Measurements from ENCODE around the gene PRKCA.
A peak's percentile ranks its signal among the peaks of the same experiment; 100 is the strongest.

The PRKCA gene

DNA sequence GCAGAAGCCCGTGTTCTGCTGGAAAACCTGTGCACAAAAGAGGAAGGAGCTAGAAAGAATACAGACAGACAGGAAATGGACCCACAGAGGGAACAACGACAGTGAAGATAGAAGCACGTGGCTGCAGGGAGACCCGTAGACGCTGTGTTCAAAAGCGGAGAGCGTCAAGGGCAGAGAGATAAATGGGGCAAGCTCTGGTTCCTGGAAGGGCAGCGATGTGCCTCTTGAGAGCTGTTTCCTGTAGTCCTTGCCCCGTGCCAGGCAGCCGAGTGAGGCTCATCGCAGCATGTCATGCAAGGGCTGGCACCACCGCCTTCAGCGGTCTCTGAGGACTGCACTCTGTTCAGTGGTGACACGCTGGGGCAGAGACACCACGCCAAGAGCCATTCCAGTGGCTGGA lies 488.9 kb downstream of the PRKCA start:
- peak; percentile 34 for DNase-seq

DNA sequence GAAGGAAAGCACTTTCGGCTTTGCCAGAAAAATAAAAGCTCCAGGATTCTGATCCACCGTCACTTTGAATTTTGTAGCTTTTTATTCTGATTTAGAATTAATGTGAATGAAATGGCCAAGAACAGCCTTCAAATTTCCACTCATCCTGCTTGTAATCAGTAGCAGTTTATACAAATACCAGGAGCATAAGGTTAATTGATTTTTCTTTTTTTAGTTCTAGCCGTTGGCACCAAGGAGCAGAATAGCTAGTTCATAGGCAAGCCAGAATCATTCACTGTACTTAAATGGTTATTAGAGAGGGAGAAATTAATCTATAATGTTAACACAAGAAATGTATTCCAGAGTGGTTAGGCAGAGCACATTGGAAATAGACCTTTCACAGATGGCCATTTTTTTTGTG lies 491.4 kb downstream of the PRKCA start:
- DNase-seq, result no peak

DNA sequence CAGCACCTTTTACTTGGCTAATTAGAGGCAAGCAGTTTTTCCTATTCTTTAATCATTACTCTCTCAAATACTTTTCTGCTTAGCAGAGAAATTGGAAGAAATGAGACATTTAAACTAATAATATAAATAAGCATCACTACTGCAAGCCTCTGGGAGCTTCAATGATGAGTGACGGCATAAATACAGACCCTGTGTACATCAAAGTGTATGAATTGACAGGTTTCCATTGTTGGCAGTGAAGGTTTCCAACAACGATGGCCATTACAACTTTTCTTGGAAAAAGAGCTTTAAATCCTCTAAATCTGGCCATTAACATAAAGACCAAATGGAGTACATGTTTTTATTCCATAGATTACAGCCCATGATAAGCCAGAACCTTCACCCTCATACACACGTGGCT lies 493.1 kb downstream of the PRKCA start:
- no peak for DNase-seq

DNA sequence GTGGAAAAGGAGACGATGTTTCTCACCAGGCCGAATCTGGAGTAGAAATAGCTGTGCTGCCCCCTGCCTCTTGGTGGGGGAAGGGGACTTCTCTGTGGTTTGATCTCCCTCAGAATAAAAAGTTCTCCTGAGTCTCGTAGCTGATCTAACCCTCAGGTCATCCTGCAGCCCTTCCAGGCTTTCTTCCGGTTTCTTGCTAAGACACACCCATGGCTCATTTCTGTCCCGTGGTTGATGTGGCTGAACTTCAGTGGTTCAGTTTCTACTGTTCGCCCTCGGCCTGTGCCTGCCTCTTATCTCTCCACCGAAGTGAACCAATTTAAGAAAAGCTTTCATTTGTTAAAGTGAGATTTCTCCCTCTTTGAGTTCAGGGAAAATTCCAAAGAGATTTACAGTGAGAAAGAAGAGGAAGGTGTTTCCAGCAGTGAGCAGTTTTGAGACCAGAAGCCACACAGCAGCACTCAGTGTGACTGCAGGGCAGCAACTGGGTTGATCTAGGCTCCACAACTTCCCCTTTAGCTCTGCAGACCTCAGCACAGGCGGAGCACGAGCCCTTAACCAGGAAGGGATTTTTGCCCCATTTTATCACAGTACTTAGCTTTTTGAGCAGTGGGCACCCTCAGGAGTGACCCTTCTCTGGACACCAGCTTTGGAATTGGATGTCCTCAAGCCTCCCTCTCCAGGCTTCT lies 497.6 kb downstream of the PRKCA start:
- DNase-seq, result no peak

DNA sequence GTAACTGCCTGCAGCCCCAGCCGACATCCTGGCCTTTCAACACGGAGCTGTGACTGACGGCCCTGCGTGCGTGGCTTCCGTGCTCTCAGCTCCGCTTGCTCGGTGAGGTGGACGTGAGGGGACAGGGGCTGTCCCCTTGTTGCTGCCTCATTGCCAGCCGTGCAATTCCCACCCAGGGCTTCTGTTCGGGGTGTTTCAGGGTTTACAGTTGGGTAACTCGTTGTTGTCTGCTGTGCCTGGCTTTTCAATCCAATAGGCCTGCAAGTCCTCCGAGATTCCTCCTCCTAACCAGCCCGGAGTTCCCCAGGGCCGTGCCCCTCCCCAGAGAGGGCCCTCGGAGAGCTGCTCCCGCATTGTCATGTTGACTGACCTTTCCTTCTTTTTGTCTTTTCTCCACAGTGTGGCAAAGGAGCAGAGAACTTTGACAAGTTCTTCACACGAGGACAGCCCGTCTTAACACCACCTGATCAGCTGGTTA lies 501.1 kb downstream of the PRKCA start:
- DNase-seq, result no peak

DNA sequence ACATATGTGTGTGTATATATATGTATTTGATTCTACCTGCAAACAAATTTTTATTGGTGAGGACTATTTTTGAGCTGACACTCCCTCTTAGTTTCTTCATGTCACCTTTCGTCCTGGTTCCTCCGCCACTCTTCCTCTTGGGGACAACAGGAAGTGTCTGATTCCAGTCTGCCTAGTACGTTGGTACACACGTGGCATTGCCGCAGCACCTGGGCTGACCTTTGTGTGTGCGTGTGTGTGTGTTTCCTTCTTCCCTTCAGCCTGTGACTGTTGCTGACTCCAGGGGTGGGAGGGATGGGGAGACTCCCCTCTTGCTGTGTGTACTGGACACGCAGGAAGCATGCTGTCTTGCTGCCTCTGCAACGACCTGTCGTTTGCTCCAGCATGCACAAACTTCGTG lies 503.2 kb downstream of the PRKCA start:
- DNase-seq, result no peak

DNA sequence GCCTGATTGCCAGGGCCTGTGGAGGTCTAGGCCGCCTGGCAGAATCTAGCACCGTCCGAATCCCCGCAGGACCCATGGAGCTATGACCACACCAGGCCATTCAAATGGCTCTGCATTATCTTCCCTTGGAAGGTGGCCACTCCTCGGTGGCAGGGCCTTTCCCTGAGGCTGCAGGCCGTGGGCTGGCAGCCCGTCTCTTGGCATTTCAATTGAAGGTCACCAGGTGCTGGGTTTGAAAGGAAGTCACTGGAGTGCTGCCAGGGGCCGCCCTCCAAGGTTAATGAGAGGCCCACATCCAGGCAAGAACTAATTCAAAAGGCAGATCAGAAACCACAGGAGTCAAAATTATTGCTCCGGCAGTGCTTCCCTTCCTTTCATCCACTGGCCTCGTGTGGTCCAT lies 504.8 kb downstream of the PRKCA start:
- DNase-seq, result peak; percentile 33

DNA sequence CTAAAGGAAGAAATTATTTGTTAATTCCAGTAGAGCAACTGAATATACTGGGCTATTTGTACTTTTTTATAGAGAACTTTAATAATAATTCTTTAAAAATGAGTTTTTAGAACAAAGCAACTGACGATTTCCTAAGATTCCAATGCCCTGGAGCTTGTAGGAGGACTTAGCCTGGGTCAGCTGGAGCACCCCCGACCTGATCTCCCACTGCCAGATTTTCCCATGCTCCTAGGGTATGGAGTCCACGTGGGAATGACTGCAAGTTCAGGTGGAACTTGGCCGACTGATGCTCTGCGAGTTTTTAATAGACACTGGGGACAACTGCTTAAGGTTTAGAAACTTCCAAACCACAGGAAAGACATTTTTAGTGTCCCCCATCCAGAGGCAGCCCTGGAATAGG lies 507.0 kb downstream of the PRKCA start:
- DNase-seq, result no peak

DNA sequence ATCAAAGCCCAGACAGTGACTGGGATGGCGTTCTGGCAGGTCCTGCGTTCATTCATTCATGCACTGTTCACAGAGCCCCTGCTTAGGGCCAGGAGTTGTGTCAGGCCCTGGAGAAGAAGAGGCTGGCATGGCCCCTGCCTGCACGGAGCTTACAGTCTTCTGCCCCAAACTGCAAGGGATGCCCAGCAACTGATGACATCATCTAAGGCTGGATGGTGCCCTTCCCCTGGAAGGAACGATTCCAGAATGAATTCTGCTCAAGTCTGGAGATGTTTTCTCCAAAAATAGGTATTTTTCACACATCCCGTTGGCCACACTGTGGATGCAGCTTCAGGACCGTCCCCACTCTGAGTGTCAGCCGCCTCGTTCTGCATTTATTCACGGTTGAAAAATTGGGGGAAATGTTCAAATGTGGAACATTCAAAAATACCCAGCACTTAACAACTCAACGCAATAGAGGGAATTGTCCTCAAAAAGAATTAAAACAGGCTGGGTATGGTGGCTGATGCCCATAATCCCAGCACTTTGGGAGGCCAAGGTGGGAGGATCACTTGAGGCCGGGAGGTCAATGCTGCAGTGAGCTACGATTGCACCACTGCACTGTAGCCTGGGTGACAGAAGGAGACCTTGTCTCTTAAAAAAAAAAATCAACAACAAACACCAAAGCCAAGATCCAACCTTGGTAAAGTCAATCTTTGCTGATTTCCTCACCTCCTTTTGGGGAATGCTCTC lies 508.7 kb downstream of the PRKCA start:
- no peak for DNase-seq

DNA sequence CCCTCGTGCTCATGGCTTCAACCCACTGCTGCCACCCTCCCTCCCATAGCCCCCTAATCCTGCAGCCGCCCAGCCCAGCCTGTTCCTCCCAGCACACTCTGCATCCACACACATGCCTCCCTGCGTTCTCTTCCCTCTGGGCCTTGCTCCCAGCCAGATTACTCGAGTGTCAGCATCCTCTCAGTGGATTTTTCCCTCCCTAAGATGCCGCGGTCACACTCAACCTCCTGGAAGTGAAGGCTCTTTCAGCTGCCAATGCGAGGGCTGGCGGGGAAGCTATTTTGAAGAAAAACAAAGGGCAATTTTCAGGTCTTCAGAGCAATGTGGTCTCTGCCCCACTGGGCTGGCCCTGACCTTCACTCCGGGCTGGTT lies 509.3 kb downstream of the PRKCA start:
- no peak for DNase-seq

DNA sequence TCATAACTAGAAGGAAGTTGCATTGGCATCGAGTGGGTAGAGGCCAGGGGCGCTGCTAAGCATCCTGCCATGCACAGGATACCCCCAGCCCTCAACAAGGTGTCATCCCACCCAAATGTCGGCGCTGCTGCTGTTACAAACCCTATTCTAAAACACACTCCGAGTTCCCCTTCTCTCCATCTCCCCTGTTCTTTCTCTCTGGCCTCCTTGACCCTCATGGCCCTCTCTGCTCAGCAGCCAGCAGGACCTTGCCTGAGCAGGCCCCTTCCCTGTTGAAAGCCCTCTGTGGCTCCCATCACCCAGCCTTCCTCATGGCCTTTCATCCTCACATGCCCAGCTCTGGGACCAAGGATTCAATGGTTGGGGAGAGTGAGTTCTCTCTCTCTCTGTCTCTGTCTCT lies 510.2 kb downstream of the PRKCA start:
- DNase-seq, result no peak

DNA sequence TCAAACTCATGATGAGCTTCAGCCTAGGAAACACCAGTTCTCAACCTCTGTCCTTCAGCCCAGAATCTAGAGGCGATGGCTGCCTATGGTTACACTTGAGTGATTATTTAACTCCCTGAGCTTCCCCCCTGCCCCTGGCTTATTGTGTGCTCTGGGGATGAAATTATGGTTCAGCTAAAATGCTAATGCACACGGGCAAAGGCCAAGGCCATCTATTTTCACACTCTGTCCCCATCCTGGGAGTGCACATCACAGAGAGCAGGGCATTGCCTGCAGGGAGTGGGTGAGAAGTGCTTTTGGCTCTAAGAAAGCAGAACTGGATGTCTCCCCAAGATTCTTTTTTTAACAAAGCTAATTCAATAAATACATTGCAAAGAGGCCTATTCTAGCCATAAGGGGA lies 510.9 kb downstream of the PRKCA start:
- DNase-seq, result no peak

DNA sequence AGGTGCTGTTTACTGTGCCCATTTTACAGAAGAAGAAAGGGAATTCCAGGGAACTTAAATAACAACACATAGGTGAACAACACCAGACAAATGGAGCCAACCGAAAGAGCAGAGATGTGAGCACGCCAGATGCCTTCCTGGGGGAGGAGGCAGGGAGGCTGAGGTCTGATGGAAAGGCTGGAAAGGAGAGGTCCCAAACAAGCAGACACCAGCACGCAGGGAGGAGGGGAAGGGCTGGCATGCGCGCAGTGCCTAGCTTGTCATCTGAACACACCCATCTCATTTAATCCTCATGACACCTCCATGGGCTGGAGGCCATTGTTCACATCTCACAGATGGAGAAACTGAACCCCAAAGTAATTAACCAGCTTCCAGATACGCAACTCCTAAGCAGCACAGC lies 511.6 kb downstream of the PRKCA start:
- DNase-seq, result no peak

DNA sequence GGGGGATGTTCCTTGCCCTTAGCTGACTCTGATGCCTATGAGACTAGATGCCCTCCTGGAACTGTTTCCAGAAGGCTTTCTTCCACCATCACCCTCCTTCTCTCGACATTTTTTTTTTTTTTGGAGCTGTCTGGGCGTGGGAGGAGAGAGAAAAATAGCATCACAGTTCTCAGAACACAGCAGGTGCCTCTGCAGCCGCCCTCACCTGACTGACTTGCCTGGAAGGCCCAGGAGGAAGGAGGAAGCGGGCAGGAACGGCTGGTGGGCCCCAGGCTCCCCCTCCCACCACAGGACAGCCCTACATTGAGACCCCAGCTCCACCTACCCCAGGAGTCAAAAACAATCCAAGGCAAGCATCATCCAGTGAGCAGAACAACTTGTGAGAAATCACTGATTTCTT lies 512.2 kb downstream of the PRKCA start:
- DNase-seq, result no peak

DNA sequence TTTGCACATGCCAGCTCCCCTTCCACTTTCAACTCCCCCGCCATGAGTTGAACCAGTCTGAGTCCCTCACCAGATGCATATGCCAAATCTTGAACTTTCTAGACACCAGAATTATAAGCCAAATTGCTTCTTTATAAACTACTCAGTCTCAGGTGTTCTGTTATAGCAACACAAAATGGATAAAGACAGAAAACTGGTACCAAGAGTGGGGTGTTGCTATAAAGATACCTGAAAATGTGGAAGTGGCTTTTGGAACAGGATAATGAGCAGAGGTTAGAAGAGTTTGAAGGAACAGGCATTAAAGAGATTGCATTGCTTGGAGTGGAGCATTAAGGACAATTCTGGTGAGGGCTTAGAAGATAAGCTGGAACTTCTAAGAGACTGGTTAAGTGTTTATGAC lies 515.3 kb downstream of the PRKCA start:
- no peak for DNase-seq

DNA sequence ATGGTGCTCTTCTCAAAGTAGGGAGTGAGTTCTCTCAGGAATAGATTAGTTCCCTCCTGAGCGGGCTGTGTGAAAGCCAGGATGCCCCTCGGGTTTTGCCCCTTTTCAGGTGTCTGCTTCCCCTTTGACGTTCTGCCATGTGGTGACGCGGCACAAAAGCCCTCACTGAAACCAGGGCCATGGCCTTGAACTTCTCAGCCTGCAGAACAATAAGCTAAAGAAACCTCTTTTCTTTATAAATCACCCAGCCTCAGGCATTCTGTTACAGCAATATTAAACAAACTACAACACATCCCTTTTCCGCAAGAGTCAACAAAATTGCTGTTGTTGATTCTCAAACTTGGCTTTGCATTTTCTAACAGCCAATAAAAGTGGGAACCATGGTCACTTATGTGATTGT lies 517.1 kb downstream of the PRKCA start:
- DNase-seq, result no peak

DNA sequence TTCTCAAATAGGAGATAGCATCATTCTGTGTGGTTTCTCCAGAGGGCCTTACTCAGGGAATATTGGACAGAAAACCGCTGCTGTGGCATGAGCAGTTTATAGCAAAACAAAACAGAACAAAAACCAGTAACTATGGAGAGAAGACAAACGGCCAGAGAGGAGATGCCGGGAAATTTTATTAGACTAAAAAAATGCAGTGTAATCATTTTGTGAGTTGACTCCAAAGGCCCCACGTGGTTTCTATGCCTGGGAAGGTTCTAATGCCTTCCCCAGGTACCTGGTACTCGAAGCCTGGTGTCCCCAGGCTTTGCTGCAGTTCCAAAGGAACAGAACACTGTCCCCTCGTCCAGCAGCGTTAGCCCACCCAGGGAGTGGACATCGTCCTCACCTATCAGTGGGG lies 519.6 kb downstream of the PRKCA start:
- DNase-seq, result no peak

DNA sequence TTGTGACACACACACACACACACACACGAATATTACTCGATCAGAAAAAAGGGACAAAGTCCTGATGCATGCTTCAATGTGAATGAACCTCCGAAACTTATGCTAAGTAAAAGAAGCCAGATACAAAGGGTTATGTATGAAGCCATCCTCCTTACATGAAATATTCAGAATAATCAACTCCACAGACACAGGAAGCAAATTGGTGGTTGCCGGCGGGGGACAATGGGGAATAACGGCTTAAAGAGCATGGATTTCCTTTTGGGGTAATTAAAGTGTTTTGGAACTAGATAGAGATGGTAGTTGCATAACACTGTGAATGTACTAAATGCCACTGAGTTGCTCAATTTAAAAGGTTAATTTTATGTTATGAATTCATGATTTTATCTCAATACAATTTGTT lies 524.4 kb downstream of the PRKCA start:
- DNase-seq, result no peak

DNA sequence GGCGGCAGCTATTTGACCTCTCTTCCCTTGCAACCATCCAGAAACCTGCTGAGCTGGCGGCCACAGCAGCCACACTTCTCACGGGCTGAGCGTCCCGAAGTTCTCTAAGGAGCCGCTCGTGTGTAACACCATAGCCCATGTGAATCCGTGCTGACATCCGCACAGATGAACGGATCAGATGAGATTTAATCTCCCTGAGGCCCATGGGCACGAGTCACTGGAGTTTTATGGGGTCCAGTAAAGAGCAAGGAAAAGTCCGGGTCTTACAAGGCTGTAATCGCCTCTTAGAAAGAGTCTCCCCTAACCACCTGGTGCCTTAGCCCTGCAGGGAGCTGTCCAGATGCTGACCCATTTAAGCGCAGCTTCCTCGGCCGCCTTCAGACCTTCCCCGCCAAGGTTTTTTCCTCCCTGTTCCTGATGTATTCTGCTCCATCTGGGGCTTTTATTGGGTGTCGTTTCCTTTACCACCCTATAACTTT lies 527.0 kb downstream of the PRKCA start:
- no peak for DNase-seq

DNA sequence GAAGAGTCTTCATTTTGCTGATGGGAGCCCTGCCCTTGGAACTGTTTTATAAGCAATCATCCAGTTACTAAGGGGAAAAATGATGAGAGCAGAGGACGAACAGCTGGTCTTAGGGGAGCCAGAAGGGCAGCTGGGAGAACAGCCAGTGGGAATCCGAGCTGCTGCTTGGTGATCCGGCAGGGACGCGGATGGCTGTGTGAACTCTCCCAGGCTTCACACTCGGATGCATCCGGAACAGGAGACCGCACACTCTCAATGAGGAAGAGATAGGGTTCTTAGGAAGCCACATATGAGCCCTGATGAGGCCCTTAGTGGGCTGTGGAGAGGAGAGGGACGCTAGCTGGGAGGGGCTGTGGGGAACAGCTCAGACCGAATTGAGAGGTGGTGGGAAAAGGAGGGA lies 527.5 kb downstream of the PRKCA start:
- DNase-seq, result no peak

DNA sequence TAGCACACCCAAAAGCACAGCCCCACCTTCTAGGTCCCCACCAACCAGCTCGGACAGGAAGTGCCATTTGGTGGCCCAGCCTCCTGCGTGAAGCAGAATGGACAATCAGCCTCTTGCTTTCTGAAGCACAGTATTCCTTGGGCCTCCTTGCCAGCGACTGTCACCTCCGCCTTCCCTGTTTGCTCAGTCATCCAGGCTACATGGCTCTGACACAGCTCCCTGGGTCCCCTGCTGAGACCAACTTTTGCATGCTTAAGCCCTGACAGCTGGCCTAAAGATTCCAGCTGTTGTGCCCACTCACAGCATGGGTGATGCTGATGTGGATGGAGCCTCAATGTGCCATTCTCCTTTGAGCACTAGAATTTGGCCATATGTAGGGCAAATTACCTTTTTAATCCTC lies 528.0 kb downstream of the PRKCA start:
- DNase-seq, result peak; percentile 19

DNA sequence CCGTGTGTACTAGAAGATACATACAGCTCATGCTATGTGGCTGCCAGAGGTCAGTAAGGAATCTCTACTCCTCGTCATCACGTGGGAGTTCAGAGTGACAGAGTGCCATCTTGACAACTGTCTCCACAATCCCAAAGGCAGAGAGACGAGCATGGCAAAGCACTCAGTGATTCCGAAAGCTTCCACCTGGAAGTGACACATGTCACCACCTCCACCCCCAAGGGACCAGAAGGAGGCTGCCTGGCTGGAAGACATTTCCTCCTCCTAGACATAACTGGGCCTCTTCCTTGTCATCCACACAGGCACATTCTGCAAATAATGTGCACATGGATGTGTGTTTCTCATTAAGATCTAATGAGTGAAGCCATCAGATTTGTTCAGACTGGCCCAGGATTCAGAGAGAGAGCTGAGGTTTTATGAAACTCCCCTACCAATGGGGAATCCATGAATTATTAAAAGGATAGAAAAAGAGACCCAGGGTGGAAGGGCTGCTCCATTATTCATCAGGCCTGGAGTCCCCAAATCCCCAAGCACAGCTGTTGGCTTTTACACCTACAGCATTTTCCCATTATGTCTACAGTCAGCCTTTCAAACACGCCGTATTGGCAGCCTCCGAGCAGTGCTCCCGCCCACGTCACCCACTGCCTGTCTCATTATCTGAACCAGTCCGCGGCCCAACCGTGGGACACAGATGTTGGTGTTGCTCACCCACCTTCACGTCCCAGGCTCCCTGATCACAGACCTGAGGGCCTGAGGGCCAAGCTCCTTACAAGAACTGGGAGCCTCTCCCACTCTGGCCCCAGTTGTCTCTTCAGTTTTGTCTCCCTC lies 529.2 kb downstream of the PRKCA start:
- DNase-seq, result no peak

DNA sequence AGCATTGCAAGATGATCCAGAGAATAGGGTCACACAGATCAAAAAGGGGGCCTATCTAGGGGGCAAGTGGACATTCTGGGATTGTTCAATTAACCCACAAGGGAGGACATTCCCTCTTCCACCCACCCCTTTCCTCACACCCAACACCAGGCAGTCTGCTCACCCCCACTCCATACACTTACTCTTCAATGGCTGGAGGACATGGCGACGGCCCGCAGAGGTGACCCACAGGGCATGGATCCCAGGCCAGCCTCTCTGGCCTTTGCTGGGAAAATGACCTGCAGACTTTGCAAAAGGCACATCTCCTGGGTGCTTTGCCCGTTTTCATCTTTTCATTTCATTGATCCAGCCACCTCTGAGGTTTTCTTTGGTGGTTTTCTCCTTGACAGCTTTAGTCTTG lies 530.8 kb downstream of the PRKCA start:
- DNase-seq, result no peak

DNA sequence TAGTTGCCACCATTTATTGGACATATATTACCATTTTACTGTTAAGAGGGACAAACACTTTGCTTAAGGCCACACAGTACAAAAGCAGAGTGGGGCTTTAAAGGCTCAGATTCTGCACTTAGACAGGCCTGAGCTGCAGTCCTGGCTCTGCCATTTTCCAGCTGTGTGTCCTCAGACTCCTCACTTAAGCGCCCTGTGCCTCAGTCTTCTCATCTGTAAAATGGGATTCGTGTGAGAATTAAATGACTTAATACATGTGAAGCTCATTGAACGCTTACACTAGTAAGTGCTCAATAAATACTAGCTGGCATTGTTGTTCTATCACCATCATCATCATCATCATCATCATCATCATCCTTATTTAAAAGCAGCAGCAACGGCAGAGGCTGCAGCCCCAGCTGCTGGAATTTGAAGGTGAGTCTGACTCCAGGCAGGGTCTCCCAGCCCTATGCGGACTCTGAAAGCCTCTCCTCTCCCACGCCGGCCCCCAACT lies 532.1 kb downstream of the PRKCA start:
- DNase-seq, result no peak
